Kidney glomerular epithelial cell (primary cell): Measurements from ENCODE around the gene RPE65.
"Not testable (repeated sequence)": the region's sequence is repeated elsewhere in the genome, so short reads cannot be mapped to it uniquely, and the experiment has no call there.

Source experiments
- DNase-seq: peaks from one replicate; lab custom pipeline; 2025; lab: John Stamatoyannopoulos, UW

RPE65 gene

GRCh38 chr1:68449901-68450300, at the start of gene RPE65:
TSS of gene RPE65 (minus strand) at chr1:68449954. CDS start at chr1:68449905, 49 bp downstream.
- DNase-seq = no peak

DNA sequence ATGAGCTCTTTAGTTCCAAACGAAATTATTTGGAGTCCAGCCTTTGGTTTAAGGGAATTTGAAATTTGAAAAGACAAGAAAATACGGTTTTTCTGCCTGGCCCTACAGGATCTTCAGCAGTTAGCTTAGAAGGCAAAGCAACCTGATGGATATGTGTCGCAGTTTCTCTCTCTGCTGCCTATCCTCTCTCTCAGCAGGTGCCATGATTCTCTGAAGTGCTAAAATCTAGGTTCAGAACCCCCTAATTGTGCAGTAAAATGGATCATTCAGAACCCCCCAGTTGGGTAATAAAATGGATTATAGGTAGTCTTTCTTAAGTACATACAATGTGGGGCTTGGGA, 47.6 kb upstream of the RPE65 start:
- no peak for DNase-seq

DNA sequence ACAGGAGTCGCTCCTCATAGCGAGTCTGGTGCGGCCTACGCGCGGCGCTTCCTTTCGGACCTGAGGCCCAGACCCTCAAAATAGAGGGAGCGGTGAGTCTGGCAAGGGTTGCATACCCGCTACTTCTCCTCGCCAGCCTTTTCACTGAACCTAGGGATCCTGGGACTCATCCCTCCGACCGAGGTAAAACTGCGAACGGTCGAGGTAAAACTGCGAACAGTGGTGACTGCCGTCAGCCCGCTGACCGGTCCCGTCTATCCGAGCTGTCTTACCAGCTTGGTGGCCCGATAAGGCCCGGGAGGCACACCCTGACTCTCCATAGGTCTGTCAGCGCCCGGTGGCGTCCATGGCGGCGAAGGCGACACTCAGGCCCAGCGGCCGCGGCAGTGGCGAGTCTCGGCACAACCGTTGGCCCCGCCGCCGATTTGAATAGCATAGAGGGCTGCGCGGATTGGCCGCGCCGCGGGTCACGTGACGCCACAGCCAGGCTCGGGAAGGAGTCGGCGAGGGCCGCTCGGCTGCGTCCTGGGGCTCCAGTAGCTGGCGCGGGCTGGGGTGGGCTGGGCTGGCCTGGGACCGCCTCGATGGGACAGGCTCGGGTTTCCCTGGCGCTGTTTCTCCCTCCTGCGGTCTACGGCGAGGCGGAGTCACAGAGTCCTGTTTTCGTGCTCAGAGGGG, 47.1 kb upstream of the RPE65 start, which contains the start of gene DEPDC1:
DEPDC1 (minus strand) TSS at position 403 of the 678 bp plus-strand sequence; CDS start at position 320, 83 bp downstream.
- peak; percentile 78 for DNase-seq

DNA sequence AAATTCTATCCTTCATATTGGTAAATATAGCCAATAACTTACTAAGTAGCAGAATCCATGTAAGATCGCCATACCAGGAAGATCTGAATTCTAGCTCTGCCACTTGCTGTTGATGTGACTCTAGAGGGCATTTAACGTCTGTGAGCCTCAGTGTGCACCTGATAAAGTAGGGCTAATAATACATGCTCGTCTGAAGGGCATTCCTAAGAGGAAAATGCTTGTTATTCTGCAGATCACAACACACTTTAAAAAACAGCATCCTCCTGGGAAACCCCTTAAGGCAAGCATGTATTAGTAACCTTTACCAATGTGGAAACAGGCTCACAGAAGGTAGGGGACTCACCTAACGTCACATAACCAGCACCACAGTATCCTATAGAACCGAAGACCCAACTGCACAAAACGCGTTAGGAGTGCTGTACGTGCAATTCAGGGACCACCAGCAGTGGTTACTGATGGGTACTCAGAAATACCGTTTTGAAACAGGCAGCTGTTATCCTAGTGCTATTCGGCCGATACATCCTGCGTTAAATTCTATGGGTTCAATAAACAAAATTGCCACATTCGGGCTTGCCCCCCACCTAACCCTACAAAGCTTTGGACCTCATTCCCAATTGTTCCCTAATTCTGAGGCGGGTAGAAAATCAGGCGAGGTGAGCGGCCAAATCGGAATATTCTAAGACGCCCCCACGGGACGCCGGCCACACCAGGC, 46.4 kb upstream of the RPE65 start:
- DNase-seq = no peak

GRCh38 chr1:68495532-68495931, 45.8 kb upstream of the RPE65 start:
- DNase-seq = no peak

GRCh38 chr1:68493193-68493592, 43.4 kb upstream of the RPE65 start:
- DNase-seq = no peak

- not testable (repeated sequence) for DNase-seq
Observed at GRCh38 chr1:68492255-68492654, 42.5 kb upstream of the RPE65 start.

GRCh38 chr1:68490046-68490651, 40.4 kb upstream of the RPE65 start:
- no peak for DNase-seq

- no peak for DNase-seq
Observed at GRCh38 chr1:68485431-68486022, 35.8 kb upstream of the RPE65 start.

DNA sequence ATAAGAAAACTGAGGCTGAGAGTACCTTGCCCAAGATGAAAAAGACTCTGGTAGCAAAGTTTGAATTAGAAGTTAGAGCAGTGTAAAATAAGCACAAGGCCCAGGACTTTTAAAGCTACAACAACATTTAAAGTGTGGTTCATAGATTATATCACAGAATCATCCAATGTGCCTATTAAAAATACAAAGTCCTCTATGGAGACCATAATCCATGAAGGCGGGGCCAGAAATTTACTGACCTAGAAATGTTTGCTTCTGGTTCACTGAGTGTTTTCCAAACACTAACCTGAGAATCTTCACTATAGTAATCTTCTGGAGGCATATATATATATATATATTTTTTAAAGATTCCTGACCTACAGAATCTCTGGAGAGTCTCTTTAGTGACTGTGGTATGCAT, 34.9 kb upstream of the RPE65 start:
- no peak for DNase-seq

DNA sequence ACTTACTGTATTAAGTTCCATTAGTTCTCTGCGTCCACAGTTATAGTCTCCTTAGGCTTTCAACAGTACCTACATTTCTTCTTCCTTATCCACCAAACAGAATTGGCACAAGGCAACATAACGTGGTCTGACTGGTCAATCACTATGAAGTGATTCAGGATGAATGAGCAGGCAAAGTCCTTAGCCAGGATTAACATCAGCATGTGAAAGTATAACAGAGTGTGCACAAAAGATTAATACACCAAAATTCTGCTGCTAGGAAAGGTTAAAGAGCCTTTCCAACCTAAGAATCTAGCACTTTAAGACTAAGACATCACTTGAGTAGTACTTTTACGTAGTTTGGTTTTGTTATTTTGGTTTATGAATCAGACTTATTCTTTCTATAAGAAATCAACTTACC, 31.3 kb upstream of the RPE65 start:
- DNase-seq = no peak

GRCh38 chr1:68479501-68479900, 29.7 kb upstream of the RPE65 start:
- peak; percentile 71 for DNase-seq

- DNase-seq = no peak
Observed at GRCh38 chr1:68478662-68479061, 28.9 kb upstream of the RPE65 start.

GRCh38 chr1:68476626-68477025, 26.9 kb upstream of the RPE65 start:
- DNase-seq = not testable (repeated sequence)

- DNase-seq = no peak
Observed at GRCh38 chr1:68473060-68473459, 23.3 kb upstream of the RPE65 start.

- peak; percentile 43 for DNase-seq
Observed at GRCh38 chr1:68470388-68470970, 20.7 kb upstream of the RPE65 start.

GRCh38 chr1:68464891-68465290, 15.1 kb upstream of the RPE65 start:
- no peak for DNase-seq

DNA sequence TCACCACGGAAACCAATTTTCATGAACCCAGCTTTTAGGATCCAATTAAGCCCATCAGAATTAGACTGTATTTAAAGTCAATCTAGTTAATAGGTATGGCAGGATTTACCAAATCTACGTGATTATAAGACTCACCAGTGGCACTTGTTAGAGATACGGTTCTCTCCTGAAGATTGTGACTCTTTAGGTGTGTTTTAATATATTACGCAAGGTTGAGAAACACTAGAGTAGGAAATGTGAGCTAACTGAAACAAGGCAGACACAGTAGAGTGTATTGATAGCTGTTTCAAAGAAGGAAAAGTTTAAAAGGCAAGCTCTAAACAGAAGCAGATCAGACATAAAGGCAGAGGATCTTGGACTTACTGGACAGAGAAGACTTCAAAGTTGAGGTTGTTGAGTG, 11.2 kb upstream of the RPE65 start:
- DNase-seq = no peak

DNA sequence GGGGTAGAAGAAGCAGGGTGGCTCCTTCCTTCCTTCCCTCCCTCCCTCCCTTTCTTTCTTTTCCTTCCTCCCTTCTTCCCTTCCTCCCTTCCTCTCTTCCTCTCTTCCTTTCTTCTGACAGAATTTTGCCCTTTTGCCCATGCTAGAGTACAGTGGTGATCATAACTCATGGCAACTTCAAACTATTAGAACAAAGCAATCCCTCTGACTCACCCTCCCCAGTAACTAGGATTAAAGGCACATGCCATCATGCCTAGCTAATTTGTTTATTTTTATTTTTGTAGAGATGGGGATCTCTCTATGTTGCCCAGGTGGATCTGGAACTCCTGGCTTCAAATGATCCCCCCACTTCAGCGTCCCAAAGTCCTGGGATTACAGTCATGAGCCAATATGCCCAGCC, 10.0 kb upstream of the RPE65 start:
- peak; percentile 48 for DNase-seq

- no peak for DNase-seq
Observed at GRCh38 chr1:68459091-68459490, 9.3 kb upstream of the RPE65 start.

DNA sequence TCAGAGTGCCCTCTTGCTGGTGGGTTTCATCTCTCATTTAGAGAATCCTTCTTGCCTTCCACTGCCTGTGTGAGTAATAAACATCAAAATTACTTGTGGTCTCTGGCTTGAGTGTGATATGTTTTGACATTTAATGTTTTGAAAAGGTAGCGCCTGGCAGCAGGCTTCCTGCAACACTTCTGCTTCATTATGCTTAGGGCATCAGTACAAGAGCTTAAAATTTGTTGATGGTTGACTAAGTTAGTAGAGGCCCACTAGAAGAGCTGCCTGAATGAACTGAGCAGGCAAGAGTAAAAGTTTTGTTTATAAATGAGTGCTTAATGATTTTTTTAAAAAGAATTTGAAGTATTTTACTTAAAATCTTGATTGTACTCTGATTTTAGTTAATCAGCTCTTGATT, 6.4 kb upstream of the RPE65 start:
- DNase-seq = no peak

GRCh38 chr1:68454534-68454933, 4.8 kb upstream of the RPE65 start:
- DNase-seq = no peak
